ENCODE data around the gene TCEA2. TPM values are rescaled to one million over a fixed set of nuclear protein-coding genes. Genes with fewer than 3 reads are reported as not detected.

TCEA2 gene
- total RNA-seq, 2 donors from 2014 or later, result 64.3 to 110 TPM

GRCh38 chr20:64070244-64070993 lies 7.4 kb downstream of the TCEA2 start:
- Mint-ChIP-seq H3K4me1 (peaks cover 6% of the 10 kb centered on the region), H3K4me3 (no peak overlapping the region), H3K27me3 (ENCODE audit: insufficient read depth) (no peaks in the 10 kb centered on the region), H3K36me3 (ENCODE audit: low read depth) (peaks cover 4% of the 10 kb centered on the region), H3K9me3 (no peaks in the 10 kb centered on the region), H3K27ac (no peak overlapping the region)
- TF ChIP-seq CTCF (conservative IDR thresholded peaks at IDR 0.05), result no peak
- Histone ChIP-seq H3K36me3 (ENCODE audit: control insufficient read depth, insufficient read depth, low read length) (no peaks in the 10 kb centered on the region), H3K27me3 (ENCODE audit: control insufficient read depth, insufficient read depth, low read length, poor library complexity, severe bottlenecking) (no peaks in the 10 kb centered on the region), H3K4me3 (ENCODE audit: low read length) (no peak overlapping the region), H3K9me3 (ENCODE audit: control insufficient read depth, low read length) (no peaks in the 10 kb centered on the region), H3K4me1 (ENCODE audit: control insufficient read depth, insufficient read depth, low read length) (no peaks in the 10 kb centered on the region), H3K9ac (ENCODE audit: extremely low read depth, low read length, poor library complexity, severe bottlenecking) (no peak overlapping the region), H3K27ac (ENCODE audit: low read depth, low read length) (no peak overlapping the region)
- no peak for DNase-seq
- WGBS, 2 experiments (ENCODE audit: insufficient coverage in 1 of 2, insufficient read length in 1 of 2), result 95 to 96% methylated on average over 24 to 31 of the region's 31 CpGs

DNA sequence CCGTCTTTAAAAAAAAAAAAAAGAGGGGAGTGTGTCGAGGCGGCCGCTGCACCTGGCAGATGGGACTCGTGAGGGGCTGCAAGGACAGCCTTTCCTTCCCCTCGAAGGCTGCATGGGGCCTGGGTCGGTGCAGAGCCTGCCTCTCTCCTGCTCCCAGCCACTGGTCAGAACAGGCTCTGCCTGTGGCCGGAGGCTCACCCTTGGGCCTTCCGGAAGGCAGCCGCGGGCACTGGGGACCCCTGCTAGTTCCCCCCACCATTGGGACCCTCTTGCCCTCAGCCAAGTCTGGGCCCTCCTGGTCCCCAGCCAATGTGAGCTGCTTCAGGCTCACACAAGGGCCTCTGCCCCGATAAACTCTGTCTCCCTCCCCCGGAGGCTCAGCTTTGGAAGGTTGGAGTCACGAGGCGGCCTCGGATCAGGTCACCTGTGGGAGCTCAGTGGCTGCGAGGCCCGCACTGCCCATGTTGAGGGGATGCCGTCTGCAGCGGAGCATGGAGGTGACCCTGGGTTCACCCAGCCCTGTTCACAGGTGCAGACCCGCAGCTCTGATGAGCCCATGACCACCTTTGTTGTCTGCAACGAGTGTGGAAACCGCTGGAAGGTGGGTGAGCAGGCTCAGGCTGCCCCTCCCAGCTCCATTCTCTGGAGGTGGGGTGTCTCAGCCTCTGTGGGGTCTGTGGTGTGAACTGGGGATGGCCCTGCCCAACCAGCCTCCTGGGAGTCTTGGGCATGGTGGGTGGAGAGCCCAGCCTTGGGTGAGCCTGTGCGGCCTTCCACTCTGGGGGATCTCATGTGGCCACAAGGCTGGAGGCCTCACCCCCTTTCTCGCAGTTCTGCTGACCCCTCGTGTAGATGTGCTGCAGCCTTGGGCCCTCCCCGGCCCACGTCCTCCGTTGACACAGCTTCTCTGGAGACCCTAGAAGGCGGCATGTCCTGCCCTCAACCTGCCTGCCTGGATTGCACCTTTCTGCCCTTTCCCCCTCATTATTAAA lies 8.6 kb downstream of the TCEA2 start:
- Mint-ChIP-seq H3K27ac (no peak overlapping the region), H3K27me3 (ENCODE audit: insufficient read depth) (no peaks in the 10 kb centered on the region), H3K36me3 (ENCODE audit: low read depth) (peaks cover 4% of the 10 kb centered on the region), H3K4me1 (no peaks in the 10 kb centered on the region), H3K9me3 (no peaks in the 10 kb centered on the region), H3K4me3 (no peak overlapping the region)
- Histone ChIP-seq H3K9ac (ENCODE audit: extremely low read depth, low read length, poor library complexity, severe bottlenecking) (no peak overlapping the region), H3K4me3 (ENCODE audit: low read length) (no peak overlapping the region), H3K4me1 (ENCODE audit: control insufficient read depth, insufficient read depth, low read length) (no peaks in the 10 kb centered on the region), H3K27ac (ENCODE audit: low read depth, low read length) (no peak overlapping the region), H3K9me3 (ENCODE audit: control insufficient read depth, low read length) (no peaks in the 10 kb centered on the region), H3K27me3 (ENCODE audit: control insufficient read depth, insufficient read depth, low read length, poor library complexity, severe bottlenecking) (no peaks in the 10 kb centered on the region), H3K36me3 (ENCODE audit: control insufficient read depth, insufficient read depth, low read length) (no peaks in the 10 kb centered on the region)
- no peak for DNase-seq
- no peak for TF ChIP-seq CTCF (conservative IDR thresholded peaks at IDR 0.05)
- 93 to 95% methylated on average over 15 to 30 of the region's 30 CpGs for WGBS, 2 experiments (ENCODE audit: insufficient coverage in 1 of 2, insufficient read length in 1 of 2)

- no peak for TF ChIP-seq CTCF (conservative IDR thresholded peaks at IDR 0.05)
- H3K4me1 ChIP-seq (ENCODE audit: control insufficient read depth, insufficient read depth, low read length), result no peaks in the 10 kb centered on the region
- WGBS, 2 experiments (ENCODE audit: insufficient coverage in 1 of 2, insufficient read length in 1 of 2), result 86 to 92% methylated on average over 5 to 14 of the region's 14 CpGs
- Mint-ChIP-seq H3K4me1 (no peaks in the 10 kb centered on the region), H3K27me3 (ENCODE audit: insufficient read depth) (no peaks in the 10 kb centered on the region), H3K9me3 (no peaks in the 10 kb centered on the region), H3K36me3 (ENCODE audit: low read depth) (peaks cover 4% of the 10 kb centered on the region), H3K27ac (no peak overlapping the region), H3K4me3 (no peak overlapping the region)
- H3K27ac ChIP-seq (ENCODE audit: low read depth, low read length), result no peak overlapping the region
- no peaks in the 10 kb centered on the region for H3K36me3 ChIP-seq (ENCODE audit: control insufficient read depth, insufficient read depth, low read length)
- H3K9ac ChIP-seq (ENCODE audit: extremely low read depth, low read length, poor library complexity, severe bottlenecking), result no peak overlapping the region
- no peak for DNase-seq
- H3K9me3 ChIP-seq (ENCODE audit: control insufficient read depth, low read length), result no peaks in the 10 kb centered on the region
- H3K27me3 ChIP-seq (ENCODE audit: control insufficient read depth, insufficient read depth, low read length, poor library complexity, severe bottlenecking), result no peaks in the 10 kb centered on the region
- no peak overlapping the region for H3K4me3 ChIP-seq (ENCODE audit: low read length)
Measured at GRCh38 chr20:64072498-64073063, 9.6 kb downstream of the TCEA2 start.
